ENCODE data around the gene PDCD6IP. TPM values are rescaled to one million over a fixed set of nuclear protein-coding genes. Genes with fewer than 3 reads are reported as not detected.

Gene PDCD6IP
- total RNA-seq, 1 experiment from 2014 or later, result 205 TPM

DNA sequence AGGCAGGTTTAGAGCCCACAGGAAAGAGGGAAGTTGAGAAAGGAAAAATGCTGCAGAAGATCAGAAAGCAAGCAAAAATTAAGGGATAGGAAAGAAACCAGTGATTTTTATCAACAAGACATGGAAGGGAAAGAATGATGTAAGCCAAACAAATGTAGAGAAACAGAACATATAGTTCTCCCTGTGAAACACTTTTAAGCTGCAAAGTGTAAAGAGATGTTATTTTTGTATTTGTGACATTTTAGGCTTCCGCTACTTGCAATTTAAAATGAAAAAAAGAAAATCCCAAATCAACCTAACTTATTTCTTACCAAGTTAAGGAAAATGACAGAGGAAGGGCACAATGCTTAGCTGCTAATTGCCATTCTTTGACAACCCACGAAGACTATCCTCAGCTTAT lies 111.6 kb downstream of the PDCD6IP start:
- Histone ChIP-seq H3K36me3 (ENCODE audit: control insufficient read depth, insufficient read depth, low read length) (no peaks in the 10 kb centered on the region), H3K9me3 (ENCODE audit: control insufficient read depth, insufficient read depth, low read depth, low read length) (no peaks in the 10 kb centered on the region), H3K27ac (ENCODE audit: low read length) (no peak overlapping the region), H3K4me3 (ENCODE audit: low read depth in 2 of 2, low read length in 2 of 2) (no peak overlapping the region), H3K4me1 (ENCODE audit: control insufficient read depth, insufficient read depth, low read length) (no peaks in the 10 kb centered on the region), H3K27me3 (ENCODE audit: control insufficient read depth, insufficient read depth, low read length) (no peaks in the 10 kb centered on the region)
- intact Hi-C loops (cut with micrococcal nuclease; ENCODE audit: unreplicated experiment), result no loop called here
- no TSS peak for BruUV-seq (replicated peaks)
- TF ChIP-seq CTCF (IDR thresholded peaks at IDR 0.05) (no peak), POLR2AphosphoS5 (IDR thresholded peaks at IDR 0.05; ENCODE audit: low read depth, low read length) (no peak), SIN3A (IDR thresholded peaks at IDR 0.05; ENCODE audit: borderline replicate concordance, insufficient read depth, low read depth, low read length) (no peak), TCF7L2 (IDR thresholded peaks at IDR 0.05; ENCODE audit: low read depth, low read length) (no peak)
- TF ChIP-seq, protein P1, sequence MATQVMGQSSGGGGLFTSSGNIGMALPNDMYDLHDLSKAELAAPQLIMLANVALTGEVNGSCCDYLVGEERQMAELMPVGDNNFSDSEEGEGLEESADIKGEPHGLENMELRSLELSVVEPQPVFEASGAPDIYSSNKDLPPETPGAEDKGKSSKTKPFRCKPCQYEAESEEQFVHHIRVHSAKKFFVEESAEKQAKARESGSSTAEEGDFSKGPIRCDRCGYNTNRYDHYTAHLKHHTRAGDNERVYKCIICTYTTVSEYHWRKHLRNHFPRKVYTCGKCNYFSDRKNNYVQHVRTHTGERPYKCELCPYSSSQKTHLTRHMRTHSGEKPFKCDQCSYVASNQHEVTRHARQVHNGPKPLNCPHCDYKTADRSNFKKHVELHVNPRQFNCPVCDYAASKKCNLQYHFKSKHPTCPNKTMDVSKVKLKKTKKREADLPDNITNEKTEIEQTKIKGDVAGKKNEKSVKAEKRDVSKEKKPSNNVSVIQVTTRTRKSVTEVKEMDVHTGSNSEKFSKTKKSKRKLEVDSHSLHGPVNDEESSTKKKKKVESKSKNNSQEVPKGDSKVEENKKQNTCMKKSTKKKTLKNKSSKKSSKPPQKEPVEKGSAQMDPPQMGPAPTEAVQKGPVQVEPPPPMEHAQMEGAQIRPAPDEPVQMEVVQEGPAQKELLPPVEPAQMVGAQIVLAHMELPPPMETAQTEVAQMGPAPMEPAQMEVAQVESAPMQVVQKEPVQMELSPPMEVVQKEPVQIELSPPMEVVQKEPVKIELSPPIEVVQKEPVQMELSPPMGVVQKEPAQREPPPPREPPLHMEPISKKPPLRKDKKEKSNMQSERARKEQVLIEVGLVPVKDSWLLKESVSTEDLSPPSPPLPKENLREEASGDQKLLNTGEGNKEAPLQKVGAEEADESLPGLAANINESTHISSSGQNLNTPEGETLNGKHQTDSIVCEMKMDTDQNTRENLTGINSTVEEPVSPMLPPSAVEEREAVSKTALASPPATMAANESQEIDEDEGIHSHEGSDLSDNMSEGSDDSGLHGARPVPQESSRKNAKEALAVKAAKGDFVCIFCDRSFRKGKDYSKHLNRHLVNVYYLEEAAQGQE (IDR thresholded peaks at IDR 0.05; ENCODE audit: insufficient read depth in 1 of 2, low read depth in 2 of 2, low read length in 1 of 2), result no peak
- in situ Hi-C loops (cut with HindIII; ENCODE audit: low pct_unique_long_range_greater_than_20kb, low sequenced_read_pairs), result no loop called here
- ATAC-seq (no peak), DNase-seq (ENCODE audit: low read depth, low spot score) (no peak)
- POLR2A ChIA-PET, result interaction anchor here (0.7 kb wide), 1 partner anchor 356 kb away, joined by 3 read pairs; no protein-coding TSS in a partner anchor
- CTCF ChIA-PET, result no interaction called here

DNA sequence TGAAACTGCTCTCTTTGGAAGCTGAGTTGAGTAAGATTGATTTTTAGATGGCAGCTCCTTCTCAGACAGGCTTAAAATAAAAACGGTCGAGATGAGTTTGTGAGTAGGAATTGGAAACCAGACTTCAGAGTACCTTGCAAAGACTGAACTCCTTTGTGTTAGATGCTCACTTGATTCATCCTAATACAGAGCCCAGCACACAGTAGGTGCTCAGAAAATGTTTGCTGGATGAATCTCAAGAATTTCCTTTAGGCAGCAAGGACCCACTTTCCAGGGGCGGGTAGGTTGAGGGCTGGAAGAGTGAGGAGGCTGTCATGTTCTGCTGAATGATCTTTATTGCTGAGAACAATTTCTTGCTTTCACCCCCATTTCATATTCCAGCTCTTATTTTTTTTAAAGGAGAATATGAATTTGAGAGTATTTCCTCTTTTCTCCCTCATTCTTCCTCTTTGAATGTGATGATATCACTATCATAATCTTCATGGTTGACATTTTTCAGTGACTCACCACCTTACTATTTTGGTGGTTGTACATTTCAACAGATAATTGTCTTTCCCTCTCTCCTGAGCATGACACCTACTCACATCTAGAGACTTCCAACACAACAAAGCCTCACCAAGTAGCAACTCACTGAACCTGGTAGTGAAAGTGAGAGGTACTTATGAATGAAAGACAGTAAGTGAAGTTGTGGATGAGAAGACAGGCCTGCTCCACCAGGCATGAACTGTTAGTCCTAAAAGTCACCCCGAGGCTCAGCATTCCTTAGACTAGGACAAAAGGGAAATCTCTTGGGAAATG lies 113.3 kb downstream of the PDCD6IP start:
- H3K36me3 ChIP-seq (ENCODE audit: control insufficient read depth, insufficient read depth, low read length), result no peaks in the 10 kb centered on the region
- in situ Hi-C loops (cut with HindIII; ENCODE audit: low pct_unique_long_range_greater_than_20kb, low sequenced_read_pairs), result no loop called here
- ChIA-PET CTCF (no interaction called here), POLR2A (no interaction called here)
- H3K9me3 ChIP-seq (ENCODE audit: control insufficient read depth, insufficient read depth, low read depth, low read length), result no peaks in the 10 kb centered on the region
- BruUV-seq (replicated peaks), result no TSS peak
- intact Hi-C loops (cut with micrococcal nuclease; ENCODE audit: unreplicated experiment), result no loop called here
- no peak for DNase-seq (ENCODE audit: low read depth, low spot score)
- no peak for TF ChIP-seq POLR2AphosphoS5 (IDR thresholded peaks at IDR 0.05; ENCODE audit: low read depth, low read length)
- no peak for TF ChIP-seq CTCF (IDR thresholded peaks at IDR 0.05)
- no peak for TF ChIP-seq SIN3A (IDR thresholded peaks at IDR 0.05; ENCODE audit: borderline replicate concordance, insufficient read depth, low read depth, low read length)
- TF ChIP-seq, protein P1 (IDR thresholded peaks at IDR 0.05; ENCODE audit: insufficient read depth in 1 of 2, low read depth in 2 of 2, low read length in 1 of 2), result no peak
- TF ChIP-seq TCF7L2 (IDR thresholded peaks at IDR 0.05; ENCODE audit: low read depth, low read length), result no peak
- H3K4me1 ChIP-seq (ENCODE audit: control insufficient read depth, insufficient read depth, low read length), result no peaks in the 10 kb centered on the region
- H3K4me3 ChIP-seq (ENCODE audit: low read depth in 2 of 2, low read length in 2 of 2), result no peak overlapping the region
- H3K27me3 ChIP-seq (ENCODE audit: control insufficient read depth, insufficient read depth, low read length), result no peaks in the 10 kb centered on the region
- no peak for ATAC-seq
- H3K27ac ChIP-seq (ENCODE audit: low read length), result no peak overlapping the region
